Thymus (tissue), 11 donors: ENCODE results near the gene PTPRQ. TPM values are rescaled to one million over a fixed set of nuclear protein-coding genes. Genes with fewer than 3 reads are reported as not detected.
A peak's percentile ranks its signal among the peaks of the same experiment; 100 is the strongest.

Experiments
- DNase-seq, 9 donors: peaks; one replicate each; pipeline ENCODE4 v3.0.0-alpha.2; 2013; ENCODE audit warnings: low spot score in 9 of 9, low read depth in 6 of 9, missing footprints in 1 of 9
- H3K27ac ChIP-seq, 2 donors: one replicate each; pipeline ENCODE4 v1.5.1; 2013; ENCODE audit warnings: control low read depth in 1 of 2, low read depth in 1 of 2, low read length in 1 of 2, mild to moderate bottlenecking in 1 of 2, moderate library complexity in 1 of 2
- H3K27me3 ChIP-seq, 2 donors: one replicate each; pipeline ENCODE4 v1.5.1; 2013; ENCODE audit warnings: low read length in 1 of 2; ENCODE audit not compliant: control insufficient read depth in 2 of 2, insufficient read depth in 1 of 2
- H3K36me3 ChIP-seq, 2 donors: one replicate each; pipeline ENCODE4 v1.5.1; 2013; ENCODE audit warnings: low read length in 1 of 2, mild to moderate bottlenecking in 1 of 2, moderate library complexity in 1 of 2; ENCODE audit not compliant: control insufficient read depth in 2 of 2, insufficient read depth in 2 of 2
- H3K4me1 ChIP-seq, 2 donors: one replicate each; pipeline ENCODE4 v1.5.1; 2013; ENCODE audit warnings: low read length in 2 of 2; ENCODE audit not compliant: control insufficient read depth in 2 of 2, insufficient read depth in 2 of 2
- H3K4me3 ChIP-seq, 2 donors: one replicate each; pipeline ENCODE4 v1.5.1; 2013; ENCODE audit warnings: low read length in 2 of 2, control low read depth in 1 of 2, mild to moderate bottlenecking in 1 of 2
- H3K9me3 ChIP-seq, 2 donors: one replicate each; pipeline ENCODE4 v1.5.1; 2013; ENCODE audit warnings: low read length in 1 of 2, mild to moderate bottlenecking in 1 of 2; ENCODE audit not compliant: control insufficient read depth in 2 of 2, insufficient read depth in 1 of 2
- WGBS: extraction: QIAGEN DNeasy Blood & Tissue Kit; methylation state at CpG from one replicate; pipeline ENCODE4 v1.1.7; 2013; 5-methylcytosine and 5-hydroxymethylcytosine counted together
- polyA plus RNA-seq: library from polyadenylated mRNA; stranded (reverse); fragments of 200-250 nt; gene quantifications from one replicate; pipeline ENCODE4 v1.2.3, GENCODE V29; 2013
- total RNA-seq: library from RNA; stranded (reverse); fragments of 120-200 nt; gene quantifications from one replicate; pipeline ENCODE4 v1.2.4, GENCODE V29; 2013
- donor health status: healthy.

Gene PTPRQ
- total and polyA plus RNA-seq, 2 donors: 0.05 TPM

DNA sequence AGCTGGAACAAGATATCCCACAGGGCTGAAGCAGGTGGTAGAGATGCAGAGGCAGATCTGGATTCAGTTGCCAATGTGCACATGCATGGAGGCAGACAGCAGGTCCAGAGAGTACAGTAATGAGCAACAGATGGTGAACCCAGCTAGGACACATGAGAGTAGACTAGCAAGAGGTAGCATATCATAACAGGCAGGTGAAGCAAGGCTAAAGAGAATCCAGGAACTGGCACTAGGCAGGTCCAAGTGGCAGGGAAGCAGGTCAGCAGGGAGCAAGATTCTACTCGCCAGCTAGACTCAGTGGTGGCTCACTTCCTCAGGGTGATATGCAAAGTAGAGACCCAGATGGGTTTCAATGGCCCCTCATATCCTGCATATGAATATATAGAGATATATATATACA, 248.1 kb downstream of the PTPRQ start:
- DNase-seq: no peak
- no peaks in the 10 kb centered on the region for H3K9me3 ChIP-seq
- no peak overlapping the region for H3K27ac ChIP-seq
- 97% methylated on average over 1 of the region's 1 CpG for WGBS
- H3K36me3 ChIP-seq: no peaks in the 10 kb centered on the region
- no peaks in the 10 kb centered on the region for H3K4me1 ChIP-seq
- no peaks in the 10 kb centered on the region for H3K27me3 ChIP-seq
- H3K4me3 ChIP-seq: no peak overlapping the region

DNA sequence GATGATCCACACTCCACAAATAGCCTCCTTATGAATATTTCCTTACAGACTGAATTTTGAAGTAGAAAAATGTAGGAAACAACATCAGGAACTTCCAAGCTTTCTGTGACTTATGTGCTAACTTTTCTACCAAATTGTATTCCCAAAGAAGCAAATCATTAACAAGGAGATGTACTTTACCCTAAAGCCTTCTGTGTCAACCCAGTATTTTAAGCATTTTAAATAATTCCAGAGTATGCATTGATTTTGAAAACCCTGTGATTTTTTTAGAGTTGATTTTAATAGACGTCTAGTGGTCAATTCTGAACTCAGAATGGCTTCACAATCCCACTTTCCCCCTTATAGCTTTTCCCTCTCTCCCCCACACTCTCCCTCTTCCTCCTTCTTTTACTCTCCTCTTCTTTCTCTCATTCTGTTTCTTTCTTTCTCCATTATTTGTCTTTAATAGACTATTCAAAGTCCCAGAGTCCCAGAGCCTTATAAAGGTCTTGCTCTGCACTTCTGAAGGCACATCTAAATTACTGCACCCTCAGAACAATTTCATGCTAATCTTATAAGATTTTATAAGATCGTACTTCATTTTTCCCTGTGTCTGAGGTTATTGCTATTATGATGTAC, 253.3 kb downstream of the PTPRQ start:
- Histone ChIP-seq H3K9me3 (no peaks in the 10 kb centered on the region), H3K4me1 (no peaks in the 10 kb centered on the region), H3K27ac (no peak overlapping the region), H3K4me3 (no peak overlapping the region), H3K36me3 (no peaks in the 10 kb centered on the region), H3K27me3 (no peaks in the 10 kb centered on the region)
- no peak for DNase-seq
- 80% methylated on average over 2 of the region's 2 CpGs for WGBS

DNA sequence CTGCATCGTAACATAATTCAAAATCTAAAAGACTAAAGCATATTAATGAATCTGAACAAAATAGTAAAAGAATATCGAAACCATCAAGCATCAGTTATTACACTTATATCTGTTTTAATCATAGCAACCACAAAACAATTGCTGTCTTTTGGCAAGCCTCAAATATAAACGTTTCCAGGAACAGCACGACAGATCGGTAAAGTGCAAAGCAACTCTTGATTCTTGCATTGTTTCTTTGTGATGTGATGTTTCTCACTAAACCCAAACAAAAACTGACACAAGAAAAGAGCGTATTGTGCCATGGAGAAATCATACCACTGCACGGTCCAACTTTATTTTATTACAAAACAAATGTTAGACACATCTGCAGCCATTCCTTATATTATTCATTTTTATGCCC, 254.2 kb downstream of the PTPRQ start:
- Histone ChIP-seq H3K27ac (no peak overlapping the region), H3K4me3 (no peak overlapping the region), H3K4me1 (no peaks in the 10 kb centered on the region), H3K9me3 (no peaks in the 10 kb centered on the region), H3K27me3 (no peaks in the 10 kb centered on the region), H3K36me3 (no peaks in the 10 kb centered on the region)
- WGBS: 88% methylated on average over 7 of the region's 7 CpGs
- no peak for DNase-seq

DNA sequence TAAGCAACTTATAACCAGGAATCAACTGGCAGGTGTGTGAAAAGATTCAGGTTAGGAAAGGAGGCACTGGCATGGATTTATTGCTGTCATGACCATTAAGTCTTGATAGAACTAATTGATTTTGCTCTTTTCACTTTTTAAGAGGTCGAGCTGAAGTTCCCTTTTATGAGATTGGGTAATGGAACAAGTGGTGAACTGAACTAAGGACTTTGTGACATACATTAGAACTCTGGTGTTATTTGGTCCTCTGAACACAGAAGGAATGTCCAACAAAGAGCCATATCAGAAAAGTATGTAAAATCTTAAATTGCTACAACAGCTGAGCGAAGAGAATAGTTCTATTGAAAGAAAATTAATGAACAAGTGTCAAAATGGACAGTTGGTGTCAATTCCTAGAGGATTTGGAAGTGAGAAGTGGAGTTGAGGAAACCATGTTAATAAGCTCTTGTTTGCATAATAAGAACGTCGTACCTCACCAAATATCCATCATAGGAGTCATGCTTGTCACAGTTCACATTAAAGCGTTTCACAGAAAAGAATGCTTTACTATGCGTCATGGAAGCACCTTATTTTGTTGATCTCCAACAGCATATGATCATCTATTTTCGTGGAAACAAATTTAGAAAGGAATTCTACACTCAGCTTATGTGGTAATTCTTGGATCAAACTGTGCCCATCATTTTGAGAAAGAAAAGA, 255.0 kb downstream of the PTPRQ start:
- Histone ChIP-seq H3K27me3 (no peaks in the 10 kb centered on the region), H3K9me3 (no peaks in the 10 kb centered on the region), H3K36me3 (no peaks in the 10 kb centered on the region)

DNA sequence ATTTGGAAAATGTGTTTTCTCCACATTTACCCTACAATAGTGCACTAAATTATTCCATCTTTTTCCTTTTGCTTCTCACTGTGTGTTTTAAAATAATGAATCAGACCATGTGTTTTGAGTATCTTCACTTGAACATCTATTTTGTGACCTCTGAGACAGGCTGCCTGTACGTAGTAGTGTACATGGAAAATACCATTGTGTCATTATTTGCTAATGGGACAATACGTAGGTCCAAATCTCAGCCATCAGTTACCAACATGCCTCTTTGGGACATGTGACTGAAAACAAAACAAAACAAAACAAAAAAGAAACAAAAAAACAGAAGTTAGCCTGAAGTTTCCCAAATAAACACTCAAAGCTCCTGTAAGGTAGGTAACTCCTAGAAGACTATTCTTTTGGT, 256.3 kb downstream of the PTPRQ start:
- no peak for DNase-seq
- no peak overlapping the region for H3K27ac ChIP-seq
- H3K4me1 ChIP-seq: no peaks in the 10 kb centered on the region
- H3K36me3 ChIP-seq: no peaks in the 10 kb centered on the region
- H3K27me3 ChIP-seq: no peaks in the 10 kb centered on the region
- 91% methylated on average over 2 of the region's 2 CpGs for WGBS
- no peaks in the 10 kb centered on the region for H3K9me3 ChIP-seq
- H3K4me3 ChIP-seq: no peak overlapping the region

More for the DNA sequence above, 255.0 kb downstream of the PTPRQ start:
- no peak overlapping the region for H3K27ac ChIP-seq
- 77% methylated on average over 7 of the region's 7 CpGs for WGBS
- H3K4me3 ChIP-seq: no peak overlapping the region
- H3K4me1 ChIP-seq: no peaks in the 10 kb centered on the region
- no peak for DNase-seq

DNA sequence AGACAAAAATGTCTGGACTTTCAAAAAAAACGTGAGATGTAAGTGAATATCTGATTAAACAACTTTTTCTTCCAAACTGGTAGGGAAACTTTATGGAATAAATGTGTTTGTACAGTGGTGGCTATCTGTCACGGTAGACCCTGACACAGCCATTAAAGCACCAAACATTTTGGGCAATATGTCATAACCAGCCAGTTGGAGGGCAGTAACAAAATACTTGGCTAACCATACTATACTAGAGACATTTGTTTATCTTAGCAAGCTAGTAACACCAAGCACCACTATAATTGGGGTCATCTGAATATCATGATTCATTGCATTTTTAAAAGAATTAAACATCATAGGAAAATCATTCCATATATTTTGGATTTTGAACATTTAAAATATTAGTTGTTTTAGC, 257.4 kb downstream of the PTPRQ start:
- Histone ChIP-seq H3K27ac (no peak overlapping the region), H3K9me3 (no peaks in the 10 kb centered on the region), H3K4me3 (no peak overlapping the region), H3K27me3 (no peaks in the 10 kb centered on the region), H3K4me1 (no peaks in the 10 kb centered on the region), H3K36me3 (no peaks in the 10 kb centered on the region)
- 89% methylated on average over 2 of the region's 2 CpGs for WGBS
- DNase-seq: no peak

DNA sequence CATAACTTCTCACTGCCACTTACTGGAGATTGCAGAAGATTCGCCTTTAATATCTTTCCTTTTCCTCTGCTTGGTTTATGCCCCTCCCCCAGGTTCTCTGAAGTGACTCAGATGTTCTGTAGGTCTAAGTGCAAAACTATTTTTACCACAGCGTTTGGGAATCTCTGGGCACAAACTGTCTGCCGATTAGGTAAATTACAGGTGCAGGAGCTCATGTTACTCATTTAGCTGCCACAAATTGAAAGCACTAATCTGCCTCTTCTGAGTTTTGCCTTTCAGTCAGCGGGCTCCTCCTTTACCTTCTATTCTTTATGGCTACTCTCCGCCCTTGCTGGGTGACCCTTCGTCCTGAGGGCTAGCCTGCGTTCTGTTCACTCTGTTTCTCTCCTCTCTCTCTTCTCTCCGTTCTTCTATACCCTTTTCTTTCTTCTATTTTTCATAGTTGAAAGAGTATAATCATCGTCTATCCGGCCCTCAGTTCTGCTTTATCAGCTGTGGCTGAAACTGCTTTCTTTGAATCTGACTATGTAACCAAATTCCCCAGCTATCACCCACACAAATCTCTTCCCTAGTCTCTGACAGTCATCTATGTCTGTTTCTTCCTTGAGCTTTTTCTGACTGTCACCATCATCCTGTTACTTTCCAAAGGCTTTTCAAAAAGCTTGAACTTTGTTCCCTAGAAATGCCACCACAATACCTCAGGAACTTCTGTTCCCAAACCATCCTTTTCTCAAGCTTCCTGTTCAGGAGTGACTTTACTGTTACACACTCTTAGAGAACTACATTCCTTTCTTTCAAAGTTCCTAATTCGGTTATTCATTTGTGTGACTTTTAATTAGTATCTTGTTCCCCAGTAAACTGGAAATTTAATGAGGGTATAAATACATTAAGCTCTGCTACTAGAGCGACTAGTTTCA, 259.1 kb downstream of the PTPRQ start:
- WGBS: 68% methylated on average over 12 of the region's 12 CpGs
- DNase-seq: no peak
- H3K27ac ChIP-seq: peak overlapping the region in 1 of 2 donors; percentile 49
- H3K27me3 ChIP-seq: peaks cover 5 to 11% of the 10 kb centered on the region in 2 donors
- no peak overlapping the region for H3K4me3 ChIP-seq
- H3K36me3 ChIP-seq: no peaks in the 10 kb centered on the region
- no peaks in the 10 kb centered on the region for H3K4me1 ChIP-seq
- no peaks in the 10 kb centered on the region for H3K9me3 ChIP-seq

DNA sequence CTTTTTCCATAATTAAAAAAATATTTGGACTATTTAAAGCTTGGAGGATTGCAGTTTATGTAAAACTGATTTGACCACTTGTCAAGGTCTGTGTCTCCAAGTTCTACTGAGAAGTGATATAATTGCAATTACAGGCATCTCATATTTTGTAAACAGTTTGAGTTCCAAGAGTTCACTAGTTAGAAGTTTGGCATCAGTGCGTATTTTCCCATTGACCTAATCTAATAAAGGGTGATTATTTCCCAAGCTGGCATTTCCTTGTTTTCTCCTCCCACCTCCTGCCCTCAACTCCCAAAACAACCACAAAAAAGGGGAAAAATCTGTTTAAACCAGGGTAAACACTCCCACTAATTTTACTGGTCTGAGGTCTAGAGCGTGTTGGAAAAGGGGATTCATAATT, 260.4 kb downstream of the PTPRQ start:
- H3K9me3 ChIP-seq: peaks cover 0 to 2% of the 10 kb centered on the region in 2 donors
- H3K27ac ChIP-seq: no peak overlapping the region
- 93% methylated on average over 2 of the region's 2 CpGs for WGBS
- DNase-seq: no peak
- no peak overlapping the region for H3K4me3 ChIP-seq
- no peaks in the 10 kb centered on the region for H3K4me1 ChIP-seq
- H3K27me3 ChIP-seq: peaks cover 12 to 23% of the 10 kb centered on the region in 2 donors
- no peaks in the 10 kb centered on the region for H3K36me3 ChIP-seq
